ENCODE results near the gene GALNT6. TPM values are rescaled to one million over a fixed set of nuclear protein-coding genes. Genes with fewer than 3 reads are reported as not detected.

Gene GALNT6
- total and polyA plus RNA-seq, 2 donors (not counting 3 experiments of a cell fraction or from before 2014, with no cell fraction given) = 18.7 to 39.2 TPM

DNA sequence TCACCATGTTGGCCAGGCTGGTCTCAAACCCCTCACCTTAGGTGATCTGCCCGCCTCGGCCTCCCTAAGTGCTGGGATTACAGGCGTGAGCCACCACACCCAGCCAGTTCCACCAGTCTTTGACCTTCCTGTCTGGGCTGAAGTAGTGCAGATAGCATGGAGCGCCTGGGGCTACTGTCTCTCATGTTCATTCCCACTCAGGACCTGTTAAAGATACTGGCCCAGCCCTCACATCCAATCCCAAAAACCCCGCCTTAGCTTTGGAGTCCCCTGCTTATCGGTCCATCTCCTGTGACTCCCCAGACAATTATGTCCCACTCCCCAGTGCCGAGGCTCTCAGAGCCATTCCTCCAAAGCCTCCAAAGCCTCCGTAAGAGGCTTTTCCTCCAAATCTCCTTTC lies 32.7 kb downstream of the GALNT6 start:
- ChIA-PET POLR2A (no interaction called here), CTCF (no interaction called here)
- DNase-seq (ENCODE audit: low read depth, low spot score) = no peak
- TF ChIP-seq POLR2A (IDR thresholded peaks at IDR 0.05; ENCODE audit: low read depth, low read length) (no peak), JUN (IDR thresholded peaks at IDR 0.05; ENCODE audit: borderline replicate concordance, insufficient read depth, insufficient read length, low read depth) (no peak), POLR2AphosphoS5 (IDR thresholded peaks at IDR 0.05; ENCODE audit: insufficient read depth, low read depth, low read length) (no peak), GATA2 (IDR thresholded peaks at IDR 0.05; ENCODE audit: insufficient read depth, insufficient read length, low read depth, low read length) (no peak), MYC (IDR thresholded peaks at IDR 0.05; ENCODE audit: low read depth, low read length) (no peak), FOS (IDR thresholded peaks at IDR 0.05; ENCODE audit: borderline replicate concordance, insufficient read depth, low read length) (no peak), EZH2 (IDR thresholded peaks at IDR 0.05; ENCODE audit: borderline replicate concordance, low read depth, low read length, severe bottlenecking) (no peak)
- TF ChIP-seq, protein P1, sequence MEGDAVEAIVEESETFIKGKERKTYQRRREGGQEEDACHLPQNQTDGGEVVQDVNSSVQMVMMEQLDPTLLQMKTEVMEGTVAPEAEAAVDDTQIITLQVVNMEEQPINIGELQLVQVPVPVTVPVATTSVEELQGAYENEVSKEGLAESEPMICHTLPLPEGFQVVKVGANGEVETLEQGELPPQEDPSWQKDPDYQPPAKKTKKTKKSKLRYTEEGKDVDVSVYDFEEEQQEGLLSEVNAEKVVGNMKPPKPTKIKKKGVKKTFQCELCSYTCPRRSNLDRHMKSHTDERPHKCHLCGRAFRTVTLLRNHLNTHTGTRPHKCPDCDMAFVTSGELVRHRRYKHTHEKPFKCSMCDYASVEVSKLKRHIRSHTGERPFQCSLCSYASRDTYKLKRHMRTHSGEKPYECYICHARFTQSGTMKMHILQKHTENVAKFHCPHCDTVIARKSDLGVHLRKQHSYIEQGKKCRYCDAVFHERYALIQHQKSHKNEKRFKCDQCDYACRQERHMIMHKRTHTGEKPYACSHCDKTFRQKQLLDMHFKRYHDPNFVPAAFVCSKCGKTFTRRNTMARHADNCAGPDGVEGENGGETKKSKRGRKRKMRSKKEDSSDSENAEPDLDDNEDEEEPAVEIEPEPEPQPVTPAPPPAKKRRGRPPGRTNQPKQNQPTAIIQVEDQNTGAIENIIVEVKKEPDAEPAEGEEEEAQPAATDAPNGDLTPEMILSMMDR (IDR thresholded peaks at IDR 0.05; ENCODE audit: extremely low read depth in 1 of 2, insufficient read depth in 1 of 2, low read depth in 1 of 2, low read length in 2 of 2) = no peak
- TF ChIP-seq, protein P2, sequence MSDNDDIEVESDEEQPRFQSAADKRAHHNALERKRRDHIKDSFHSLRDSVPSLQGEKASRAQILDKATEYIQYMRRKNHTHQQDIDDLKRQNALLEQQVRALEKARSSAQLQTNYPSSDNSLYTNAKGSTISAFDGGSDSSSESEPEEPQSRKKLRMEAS (IDR thresholded peaks at IDR 0.05; ENCODE audit: insufficient read depth, insufficient read length) = no peak
- Histone ChIP-seq H2AFZ (ENCODE audit: low read depth, low read length) (no peak overlapping the region), H4K20me1 (replicated peaks; ENCODE audit: control insufficient read depth, extremely low read depth, insufficient read depth, low read length) (no peaks in the 10 kb centered on the region), H3K9me1 (replicated peaks; ENCODE audit: control insufficient read depth, extremely low read depth, insufficient read depth, low read length) (no peaks in the 10 kb centered on the region), H3K4me2 (ENCODE audit: insufficient read depth, low read length) (no peak overlapping the region), H3K9me3 (replicated peaks; ENCODE audit: control insufficient read depth, insufficient read depth, low read length) (no peaks in the 10 kb centered on the region), H3K9ac (replicated peaks; ENCODE audit: extremely low read depth, insufficient read depth, low read length) (no peak overlapping the region), H3K79me2 (ENCODE audit: control insufficient read depth, insufficient read depth, low read length) (no peaks in the 10 kb centered on the region), H3K4me3 (replicated peaks in 1 of 3; ENCODE audit: insufficient read depth in 1 of 3, low read depth in 1 of 3, low read length in 3 of 3) (no peak overlapping the region), H3K36me3 (ENCODE audit: control insufficient read depth in 2 of 2, extremely low read depth in 1 of 2, insufficient read depth in 2 of 2, low read length in 2 of 2) (peaks cover 0 to 3% of the 10 kb centered on the region in 2 experiments), H3K4me1 (ENCODE audit: control insufficient read depth, extremely low read depth, insufficient read depth, low read length) (no peaks in the 10 kb centered on the region), H3K27ac (ENCODE audit: insufficient read depth, low read depth, low read length) (no peak overlapping the region), H3K27me3 (ENCODE audit: control insufficient read depth in 2 of 2, insufficient read depth in 2 of 2, low read length in 2 of 2) (no peaks in the 10 kb centered on the region)
- intact Hi-C loops (cut with micrococcal nuclease) (no loop called here), dilution Hi-C loops (cut with MboI; ENCODE audit: extremely low pct_ligation_motif_present, low sequenced_read_pairs) (no loop called here)
- no peak for FAIRE-seq
- no TSS peak for BruUV-seq (replicated peaks)
